GM21825 (cell line): ENCODE results near the gene DMD.
"Not testable (repeated sequence)": the region's sequence is repeated elsewhere in the genome, so short reads cannot be mapped to it uniquely, and the experiment has no call there.

Experiments used
- ATAC-seq: cut with Tn5 transposase; IDR thresholded peaks from one replicate; pipeline ENCODE4 v1.9.1; 2021; ENCODE audit warnings: mild to moderate bottlenecking, moderate library complexity; ENCODE audit not compliant: unreplicated experiment

DMD gene

GRCh38 chrX:33211356-33212260 is at the start of gene DMD:
Gene DMD (minus strand): TSS chrX:33211549. CDS start chrX:33211312, 237 bp downstream.
- no peak for ATAC-seq

DNA sequence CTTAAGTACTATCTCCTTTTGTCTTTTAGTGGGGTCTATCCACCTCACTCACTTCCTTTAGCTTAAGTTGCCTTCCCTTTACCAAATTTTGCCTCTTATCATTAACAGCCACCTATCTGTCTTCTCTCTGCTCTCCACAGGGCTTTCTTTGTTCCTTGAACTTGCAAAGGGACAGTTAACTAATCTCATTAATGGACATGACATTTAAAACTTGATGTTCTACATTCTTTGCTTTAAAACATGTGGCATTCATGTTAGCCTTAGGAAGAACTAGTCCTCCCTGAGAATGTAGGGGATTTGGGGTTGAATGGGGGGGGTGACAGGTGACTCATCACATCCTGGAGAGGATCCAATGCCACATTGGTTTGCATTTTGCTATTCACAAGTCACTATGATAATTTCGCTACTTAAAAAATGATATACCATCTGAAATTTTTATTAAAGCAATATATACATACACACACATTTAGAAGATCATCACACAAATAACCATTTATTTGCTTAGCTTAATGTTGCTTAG is 41.0 kb upstream of the DMD start:
- no peak for ATAC-seq

- ATAC-seq, result no peak
Observed at GRCh38 chrX:33218819-33219218, 7.5 kb upstream of the DMD start.

GRCh38 chrX:33210156-33210555 is 1.2 kb downstream of the DMD start:
- ATAC-seq, result no peak

- ATAC-seq, result no peak
Observed at GRCh38 chrX:33207056-33207455, 4.3 kb downstream of the DMD start.

- no peak for ATAC-seq
Observed at GRCh38 chrX:33205321-33205720, 6.0 kb downstream of the DMD start.

DNA sequence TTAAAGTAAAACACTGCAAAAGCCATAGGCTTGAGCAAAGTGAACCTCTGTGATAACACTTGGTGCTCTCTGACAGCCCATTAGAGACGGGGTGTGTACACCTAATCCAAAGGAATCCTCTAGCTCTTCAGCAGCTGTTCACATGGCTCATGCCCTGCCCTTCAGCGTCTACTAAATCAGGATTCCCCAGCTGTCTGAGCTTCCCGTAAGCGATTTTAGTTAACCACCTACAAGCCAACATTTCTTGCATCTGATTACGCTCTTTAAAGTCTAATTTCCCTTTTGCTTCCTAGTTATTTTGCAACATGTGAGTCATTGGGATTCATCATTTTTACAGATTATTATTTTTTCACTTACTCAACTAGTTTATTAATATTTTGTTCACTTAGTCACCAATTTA is 6.5 kb downstream of the DMD start:
- ATAC-seq, result no peak

DNA sequence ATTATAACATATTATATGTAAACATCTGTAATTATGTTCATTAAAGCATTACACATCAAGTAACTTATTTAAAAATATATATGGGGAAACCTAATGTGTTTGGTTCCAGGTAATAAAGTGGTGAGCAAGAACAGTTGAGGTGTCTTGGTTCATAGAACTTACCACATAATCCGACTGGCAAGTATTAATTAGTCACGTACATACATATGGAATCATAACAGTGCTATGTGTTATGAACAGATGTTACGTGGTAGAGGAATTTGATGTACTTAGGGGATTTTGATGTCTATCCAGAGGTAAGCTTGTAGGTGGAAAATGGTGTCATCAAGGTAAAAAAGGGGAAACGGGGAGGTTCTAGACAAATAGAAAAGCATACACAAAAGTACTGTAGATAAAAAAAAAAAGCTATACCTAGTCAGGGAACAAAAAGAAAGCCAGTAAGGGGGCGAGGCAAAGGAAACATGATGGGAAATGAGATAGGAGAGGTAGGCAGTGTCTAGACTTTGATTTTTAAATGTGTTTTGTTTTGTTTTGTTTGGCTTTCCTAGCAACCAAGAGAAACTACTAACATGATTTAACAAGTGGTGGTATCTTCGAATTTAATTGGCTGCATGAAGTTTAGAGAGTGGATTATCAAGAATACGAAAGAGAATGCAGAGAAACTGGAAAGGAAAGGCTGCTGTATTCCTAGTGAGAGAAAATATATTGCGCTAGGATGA is 12.6 kb downstream of the DMD start:
- ATAC-seq, result no peak

DNA sequence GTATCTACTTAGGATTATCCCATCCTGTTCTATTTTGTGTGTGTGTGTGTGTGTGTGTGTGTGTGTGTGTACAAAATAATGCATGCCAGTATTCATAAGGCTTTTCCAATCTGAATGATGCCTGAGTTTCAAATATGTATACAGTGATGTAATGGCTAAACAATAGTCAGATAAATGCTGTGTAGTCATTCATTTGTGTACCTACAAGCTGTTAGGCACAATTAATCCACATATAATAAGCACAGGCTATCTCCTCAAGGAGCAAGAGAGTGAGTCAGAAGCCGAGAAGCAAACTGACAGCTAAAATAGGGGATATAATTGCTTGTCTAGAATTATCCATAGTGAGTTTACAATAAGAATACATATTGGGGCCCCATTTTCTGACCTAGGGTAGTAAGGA is 15.7 kb downstream of the DMD start:
- ATAC-seq, result no peak

- no peak for ATAC-seq
Observed at GRCh38 chrX:33194876-33195433, 16.4 kb downstream of the DMD start.

GRCh38 chrX:33194289-33194688 is 17.1 kb downstream of the DMD start:
- no peak for ATAC-seq

GRCh38 chrX:33190016-33190415 is 21.3 kb downstream of the DMD start:
- ATAC-seq, result no peak

DNA sequence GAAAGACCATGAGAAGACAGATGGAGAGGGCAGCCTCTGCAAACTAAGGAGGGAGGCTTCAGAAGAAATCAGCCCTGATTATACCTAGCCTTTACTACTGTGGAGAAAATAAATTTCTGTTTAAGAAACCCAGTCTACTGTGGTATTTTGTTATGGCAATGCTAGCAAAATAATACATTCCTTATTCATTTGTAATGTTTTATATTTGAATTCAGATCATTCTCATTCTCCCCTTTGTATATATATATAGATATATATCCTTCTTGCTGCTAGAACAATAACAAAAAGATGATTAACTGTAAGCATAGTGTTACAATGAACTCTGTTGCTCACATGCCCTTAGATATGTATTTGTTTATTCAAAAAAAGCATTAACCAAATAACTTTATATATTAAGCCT is 22.5 kb downstream of the DMD start:
- no peak for ATAC-seq

DNA sequence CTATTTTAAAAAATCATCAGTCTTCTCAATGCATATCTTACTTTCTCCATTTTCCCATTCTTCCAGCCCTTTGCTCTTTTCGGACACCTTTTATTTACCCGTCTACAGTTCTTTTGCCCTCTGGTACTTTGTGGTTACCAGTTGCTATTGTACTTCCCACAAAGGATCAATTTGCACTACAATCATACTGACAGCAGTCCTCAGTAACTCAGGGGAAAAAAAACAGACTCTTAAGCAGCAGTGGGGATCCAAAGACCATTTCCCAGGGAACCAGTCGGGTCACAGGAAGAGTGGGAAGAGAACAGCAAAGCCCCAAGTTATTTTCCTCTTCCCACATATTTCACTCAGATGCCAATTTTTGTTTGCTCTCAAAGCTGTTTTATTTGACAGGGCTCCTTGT is 23.1 kb downstream of the DMD start:
- ATAC-seq, result no peak

- ATAC-seq, result not testable (repeated sequence)
Observed at GRCh38 chrX:33184803-33185202, 26.5 kb downstream of the DMD start.

- ATAC-seq, result no peak
Observed at GRCh38 chrX:33183361-33183760, 28.0 kb downstream of the DMD start.

GRCh38 chrX:33178690-33179089 is 32.7 kb downstream of the DMD start:
- ATAC-seq, result no peak

DNA sequence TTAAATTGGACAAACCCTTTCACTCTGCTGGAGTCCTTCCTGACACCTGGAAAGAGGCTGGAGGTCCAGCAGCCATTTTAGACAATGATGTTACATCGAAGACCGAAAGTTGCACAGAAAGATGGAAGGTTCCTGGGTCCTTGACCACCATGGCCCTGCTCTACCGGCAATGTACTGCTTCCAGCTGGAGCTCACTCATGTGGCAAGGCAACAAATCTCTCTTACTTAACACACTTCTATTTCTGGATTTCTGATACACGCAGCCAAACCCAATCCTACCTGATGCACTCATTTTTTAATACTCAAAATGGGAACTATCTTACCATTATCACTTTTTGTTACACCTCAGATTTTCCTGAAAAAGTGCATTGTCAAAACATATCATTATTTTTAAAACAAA is 33.1 kb downstream of the DMD start:
- ATAC-seq, result no peak

- no peak for ATAC-seq
Observed at GRCh38 chrX:33175201-33175600, 36.1 kb downstream of the DMD start.

DNA sequence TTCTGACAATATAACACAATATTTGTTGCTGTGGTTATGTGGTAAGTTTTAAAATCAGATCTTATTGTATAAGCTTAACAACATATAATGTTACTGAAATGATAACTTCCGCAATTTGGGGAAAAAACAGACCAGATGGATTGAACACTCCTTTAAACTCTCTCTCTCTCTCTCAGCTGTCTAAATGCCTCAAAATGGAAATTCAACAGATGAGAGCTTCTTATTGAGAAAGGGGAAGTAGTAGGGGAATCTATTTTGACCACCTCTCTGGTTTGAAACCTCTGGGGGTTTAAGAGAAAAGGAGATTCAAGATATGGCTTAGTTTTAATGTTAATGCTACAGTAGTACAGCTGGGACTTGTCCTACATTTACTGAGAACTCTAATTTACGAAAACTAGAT is 40.3 kb downstream of the DMD start:
- no peak for ATAC-seq

DNA sequence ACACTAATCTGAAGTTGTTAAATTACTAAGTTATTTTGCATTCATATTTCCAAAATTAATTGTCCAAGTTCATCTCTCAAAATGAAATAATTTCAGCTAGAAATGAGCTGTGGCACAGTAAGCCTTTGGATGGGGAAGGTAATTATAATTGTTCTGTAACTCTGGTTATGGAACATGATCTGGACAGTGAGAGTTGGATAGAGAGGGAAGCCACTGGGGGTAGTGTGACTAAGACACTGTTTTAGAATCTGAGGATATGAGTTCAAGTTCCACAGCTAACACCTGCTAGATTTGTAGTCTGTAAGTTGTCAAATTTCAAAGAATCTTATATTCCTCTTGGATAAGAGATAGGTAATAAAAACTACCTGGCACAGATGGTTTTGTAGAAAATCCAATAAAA is 49.5 kb downstream of the DMD start:
- ATAC-seq, result no peak

GRCh38 chrX:33160273-33160672 is 51.1 kb downstream of the DMD start:
- ATAC-seq, result no peak
